ENCODE results near the gene HS6ST3.

HS6ST3 gene

GRCh38 chr13:96629331-96629730, 539.4 kb downstream of the HS6ST3 start:
- TF ChIP-seq, protein P1, sequence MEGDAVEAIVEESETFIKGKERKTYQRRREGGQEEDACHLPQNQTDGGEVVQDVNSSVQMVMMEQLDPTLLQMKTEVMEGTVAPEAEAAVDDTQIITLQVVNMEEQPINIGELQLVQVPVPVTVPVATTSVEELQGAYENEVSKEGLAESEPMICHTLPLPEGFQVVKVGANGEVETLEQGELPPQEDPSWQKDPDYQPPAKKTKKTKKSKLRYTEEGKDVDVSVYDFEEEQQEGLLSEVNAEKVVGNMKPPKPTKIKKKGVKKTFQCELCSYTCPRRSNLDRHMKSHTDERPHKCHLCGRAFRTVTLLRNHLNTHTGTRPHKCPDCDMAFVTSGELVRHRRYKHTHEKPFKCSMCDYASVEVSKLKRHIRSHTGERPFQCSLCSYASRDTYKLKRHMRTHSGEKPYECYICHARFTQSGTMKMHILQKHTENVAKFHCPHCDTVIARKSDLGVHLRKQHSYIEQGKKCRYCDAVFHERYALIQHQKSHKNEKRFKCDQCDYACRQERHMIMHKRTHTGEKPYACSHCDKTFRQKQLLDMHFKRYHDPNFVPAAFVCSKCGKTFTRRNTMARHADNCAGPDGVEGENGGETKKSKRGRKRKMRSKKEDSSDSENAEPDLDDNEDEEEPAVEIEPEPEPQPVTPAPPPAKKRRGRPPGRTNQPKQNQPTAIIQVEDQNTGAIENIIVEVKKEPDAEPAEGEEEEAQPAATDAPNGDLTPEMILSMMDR (IDR thresholded peaks at IDR 0.05; ENCODE audit: control insufficient read depth, insufficient read depth, low read depth, low read length, missing control alignments) = no peak
- no peak for DNase-seq (ENCODE audit: low read depth)
- H3K4me3 ChIP-seq (ENCODE audit: control insufficient read depth, low read depth, low read length) = no peak overlapping the region

DNA sequence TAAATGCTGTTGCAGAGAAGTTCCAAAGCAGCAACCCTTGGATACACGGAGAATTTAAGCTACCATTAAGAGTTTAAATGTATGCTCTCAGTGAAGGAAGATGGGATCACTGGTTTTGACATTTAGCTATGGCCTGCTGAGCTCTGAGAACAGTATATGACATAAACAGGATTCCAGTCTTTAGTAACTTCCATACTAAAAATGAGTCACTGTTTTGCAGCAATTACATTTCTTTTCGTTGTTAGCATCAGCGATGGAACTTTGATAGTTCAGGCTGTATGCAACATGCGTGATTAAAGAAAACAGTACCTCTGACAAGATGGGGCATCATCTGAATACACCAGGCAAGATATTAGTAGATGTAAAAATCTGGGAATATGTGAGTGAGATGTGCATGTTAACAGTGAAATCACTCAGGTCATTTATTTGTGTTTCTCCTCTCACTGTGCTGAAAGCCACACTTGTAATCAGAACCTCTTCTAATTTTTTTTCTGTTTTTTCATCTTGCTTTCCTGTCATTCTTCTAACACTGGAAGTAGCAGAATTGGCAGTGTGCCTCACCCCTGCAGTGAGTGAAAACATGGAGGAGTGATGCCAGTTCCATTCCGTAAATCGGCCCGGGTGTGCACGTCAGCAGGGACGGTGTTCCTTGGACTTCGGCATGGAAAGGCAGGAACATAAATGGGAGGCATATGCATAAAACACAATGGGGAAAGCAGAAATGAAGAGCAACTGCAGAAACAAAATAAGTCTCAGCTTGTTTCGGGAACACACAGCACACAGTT, 542.8 kb downstream of the HS6ST3 start:
- no peak for DNase-seq (ENCODE audit: low read depth)
- no peak overlapping the region for H3K4me3 ChIP-seq (ENCODE audit: control insufficient read depth, low read depth, low read length)
- TF ChIP-seq, protein P1 (IDR thresholded peaks at IDR 0.05; ENCODE audit: control insufficient read depth, insufficient read depth, low read depth, low read length, missing control alignments) = no peak

DNA sequence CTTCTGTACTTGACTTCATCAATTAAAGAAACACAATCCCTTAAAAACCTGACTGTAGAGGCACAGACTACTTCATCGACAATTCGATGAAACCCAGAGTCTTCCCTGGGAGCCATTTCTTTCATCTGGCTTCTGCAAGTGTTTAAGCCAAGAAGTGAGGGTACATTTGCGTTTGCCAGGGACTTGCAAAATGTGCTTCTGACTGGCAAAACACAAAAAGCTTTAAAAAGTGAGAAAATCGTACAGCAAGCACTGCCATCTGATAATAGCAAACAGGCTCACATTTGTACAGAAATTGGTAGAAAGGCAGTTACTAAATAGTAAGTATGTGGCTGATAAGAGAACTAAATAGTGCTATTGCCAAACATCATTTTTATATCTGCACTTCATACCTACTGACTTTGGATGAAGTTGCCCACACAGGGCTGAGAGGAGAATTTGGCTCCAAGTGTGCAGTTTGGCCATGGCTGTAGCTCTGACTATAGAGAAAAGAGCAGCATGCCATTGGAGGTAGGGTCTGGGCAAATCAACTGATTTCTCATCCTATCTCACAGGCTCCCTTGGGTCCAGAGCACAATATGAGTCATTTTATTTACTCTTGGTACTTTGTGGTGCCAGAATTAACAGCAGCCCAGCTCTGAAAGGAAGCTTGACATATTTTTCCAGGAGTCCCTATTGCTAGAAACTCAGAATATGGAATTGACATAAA, 546.2 kb downstream of the HS6ST3 start:
- TF ChIP-seq, protein P1 (IDR thresholded peaks at IDR 0.05; ENCODE audit: control insufficient read depth, insufficient read depth, low read depth, low read length, missing control alignments) = no peak
- no peak for DNase-seq (ENCODE audit: low read depth)
- H3K4me3 ChIP-seq (ENCODE audit: control insufficient read depth, low read depth, low read length) = no peak overlapping the region

- no peak for DNase-seq (ENCODE audit: low read depth)
- no peak overlapping the region for H3K4me3 ChIP-seq (ENCODE audit: control insufficient read depth, low read depth, low read length)
- TF ChIP-seq, protein P1 (IDR thresholded peaks at IDR 0.05; ENCODE audit: control insufficient read depth, insufficient read depth, low read depth, low read length, missing control alignments) = no peak
These were observed 547.1 kb downstream of the HS6ST3 start for GRCh38 chr13:96637039-96637438.

- TF ChIP-seq, protein P1 (IDR thresholded peaks at IDR 0.05; ENCODE audit: control insufficient read depth, insufficient read depth, low read depth, low read length, missing control alignments) = no peak
- H3K4me3 ChIP-seq (ENCODE audit: control insufficient read depth, low read depth, low read length) = no peak overlapping the region
- no peak for DNase-seq (ENCODE audit: low read depth)
These were observed 556.2 kb downstream of the HS6ST3 start for GRCh38 chr13:96646101-96646500.

DNA sequence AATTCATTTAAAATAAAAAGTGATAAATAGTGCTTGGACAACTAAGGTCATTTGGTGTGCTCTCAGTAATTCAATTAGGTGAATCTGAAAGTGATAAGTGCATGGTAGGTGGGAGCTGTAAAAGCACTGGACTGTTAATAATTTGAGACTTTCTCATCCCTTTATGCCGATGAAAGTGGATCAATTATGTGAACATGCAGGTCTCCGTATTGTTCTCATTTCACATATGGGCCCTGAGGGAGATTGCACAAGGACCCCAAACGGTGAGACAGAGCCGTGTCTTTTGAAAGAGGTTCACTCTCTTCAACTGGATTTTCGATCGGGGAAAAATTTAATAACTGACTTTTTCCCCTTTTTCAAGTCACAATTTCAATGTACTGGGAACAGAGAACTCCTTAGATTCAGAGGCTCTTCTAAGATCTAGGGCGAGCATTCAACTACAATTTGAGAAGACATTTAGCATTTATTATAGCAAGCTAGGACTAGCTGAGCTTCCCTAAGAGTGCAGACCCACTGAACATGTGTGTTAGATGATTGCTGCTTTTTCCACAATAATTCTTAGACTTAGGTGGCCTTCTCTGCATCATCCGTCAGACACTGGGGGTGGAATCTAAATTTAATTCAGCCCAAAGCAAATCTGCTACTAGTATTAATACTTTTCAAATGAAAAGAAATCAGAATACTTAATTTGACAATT, 556.8 kb downstream of the HS6ST3 start:
- TF ChIP-seq, protein P1 (IDR thresholded peaks at IDR 0.05; ENCODE audit: control insufficient read depth, insufficient read depth, low read depth, low read length, missing control alignments) = no peak
- no peak overlapping the region for H3K4me3 ChIP-seq (ENCODE audit: control insufficient read depth, low read depth, low read length)
- DNase-seq (ENCODE audit: low read depth) = no peak
